ENCODE measurements around the gene NFX1.

NFX1 gene

DNA sequence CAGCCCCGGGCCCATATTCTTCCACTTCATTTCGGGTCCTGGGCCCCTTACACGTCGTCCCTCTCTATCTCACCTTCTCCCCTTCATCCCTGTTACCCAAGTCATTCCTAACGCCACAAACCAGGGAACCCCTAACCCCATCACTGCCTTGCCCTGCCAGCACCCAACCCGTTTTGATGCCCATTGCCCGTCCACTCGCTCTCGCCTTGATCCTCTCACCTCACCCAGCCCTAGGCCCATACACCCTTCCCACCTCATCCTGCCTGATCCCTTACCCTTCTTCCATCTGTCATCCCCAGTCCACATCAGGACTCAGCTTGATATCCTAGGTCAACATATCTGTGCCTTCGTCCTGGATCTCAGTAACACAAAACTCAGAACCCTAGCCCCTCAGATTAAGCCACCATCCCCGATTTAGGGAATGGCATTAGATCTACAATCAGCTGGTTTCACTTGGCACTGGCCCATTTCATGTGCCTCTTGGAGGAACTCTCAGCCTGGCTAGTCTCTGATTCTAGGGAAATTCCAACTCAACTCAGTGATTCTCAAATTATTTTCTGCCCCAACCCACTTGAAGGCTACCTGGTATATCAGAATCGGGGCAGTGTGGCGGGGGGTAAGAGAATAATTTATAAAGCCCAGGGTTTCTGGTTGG, 25.0 kb upstream of the NFX1 start:
- DNase-seq (ENCODE audit: low read depth in 3 of 3): no peak

DNA sequence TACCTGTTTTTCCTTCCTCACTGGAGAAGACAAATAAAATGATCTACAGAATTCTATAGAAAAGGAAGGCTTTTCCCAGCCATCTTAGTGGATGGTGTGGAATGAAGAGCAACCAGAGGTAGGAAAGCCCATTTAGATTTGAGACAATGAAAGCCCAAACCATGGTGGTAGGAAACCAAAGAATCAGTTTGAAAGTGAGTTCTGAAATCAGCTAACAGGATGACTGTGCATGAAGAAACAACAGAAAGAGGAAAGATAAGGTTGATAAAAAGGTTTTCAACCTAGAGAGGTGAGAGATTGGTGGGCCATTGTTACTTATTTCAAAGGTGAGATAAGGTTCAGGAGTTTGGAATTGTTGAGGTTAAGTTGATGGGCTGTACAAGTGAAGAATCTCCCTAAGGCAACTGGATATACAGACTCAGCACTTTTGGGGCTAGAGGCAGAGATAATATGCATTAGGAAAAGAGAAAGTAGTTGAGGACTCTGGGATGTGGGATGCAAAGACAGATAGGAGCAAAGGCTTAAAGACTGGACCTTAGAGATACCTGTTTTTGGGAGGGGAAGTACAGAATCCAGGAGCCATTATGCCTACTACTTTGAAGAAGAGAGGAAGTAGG, 23.1 kb upstream of the NFX1 start:
- no peak for DNase-seq (ENCODE audit: low read depth in 3 of 3)

DNA sequence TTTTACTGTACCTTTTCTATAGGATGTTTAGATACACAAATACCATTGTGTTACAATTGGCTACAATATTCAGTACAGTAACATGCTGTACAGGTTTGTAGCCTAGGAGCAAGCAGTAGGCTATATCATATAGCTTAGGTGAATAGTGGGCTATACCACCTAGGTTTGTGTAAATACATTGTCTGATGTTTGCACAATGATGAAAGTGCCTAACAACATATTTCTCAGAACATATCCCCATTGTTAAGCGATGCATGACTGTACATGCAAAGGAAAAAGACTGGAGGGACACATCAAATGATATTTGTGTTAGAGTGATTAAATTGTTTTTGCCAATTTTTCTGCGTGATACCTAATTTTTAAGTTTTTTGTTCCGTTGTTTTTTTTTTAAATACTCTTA, 20.2 kb upstream of the NFX1 start:
- no peak for DNase-seq (ENCODE audit: low read depth in 3 of 3)

DNA sequence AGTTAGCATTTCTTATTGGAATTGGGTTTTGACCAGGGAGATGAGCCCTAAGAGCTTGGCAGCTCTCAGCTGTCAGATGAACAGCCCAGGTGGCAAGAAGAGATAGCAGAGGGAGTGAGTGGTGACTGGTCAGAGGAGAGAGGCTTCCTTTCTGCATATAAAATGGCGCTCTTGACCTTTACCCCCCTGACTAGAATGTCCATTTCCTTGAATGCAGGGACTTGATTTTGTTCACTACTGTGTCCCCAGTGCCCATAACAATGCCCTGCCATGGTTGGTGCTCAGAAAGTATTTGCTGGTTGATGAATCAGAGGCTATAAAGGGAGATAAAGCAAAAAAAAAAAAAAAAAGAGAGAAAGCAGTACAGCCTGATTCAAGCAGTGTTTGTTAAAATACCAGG, 18.3 kb upstream of the NFX1 start:
- no peak for DNase-seq (ENCODE audit: low read depth in 3 of 3)

DNA sequence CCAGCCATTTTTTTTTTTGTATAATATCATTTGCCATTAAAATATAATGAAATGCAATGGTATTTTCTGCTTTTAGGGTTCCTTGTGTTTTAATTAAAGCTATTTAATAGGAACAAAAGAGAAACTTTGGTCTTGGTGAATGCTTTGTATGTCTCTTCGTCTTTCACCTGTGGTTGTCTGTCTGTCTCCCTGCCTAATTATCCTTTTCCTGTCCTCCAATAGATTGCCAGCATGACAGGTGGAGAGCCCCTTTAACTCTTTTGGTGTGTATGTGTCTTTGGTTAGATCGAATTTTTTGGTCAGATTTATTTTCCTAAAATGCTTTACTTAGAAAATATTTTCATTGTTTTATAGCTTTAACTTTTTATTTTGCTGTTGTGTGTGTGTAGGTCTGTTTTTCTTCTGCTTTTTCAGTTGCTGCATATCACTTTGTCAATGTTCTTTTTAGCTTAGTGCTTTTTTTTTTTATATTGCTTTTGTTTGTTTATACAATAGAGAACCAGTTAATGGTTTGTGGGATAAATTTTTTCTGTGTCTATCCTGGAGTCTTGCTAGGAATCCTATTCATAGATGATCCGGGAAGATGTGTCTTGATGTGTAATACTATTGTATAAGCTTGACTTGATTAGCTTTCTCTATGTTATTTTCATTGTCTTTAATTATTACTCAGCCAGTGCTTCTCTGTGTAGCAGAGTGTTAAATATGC, 16.9 kb upstream of the NFX1 start:
- no peak for DNase-seq (ENCODE audit: low read depth in 3 of 3)

DNA sequence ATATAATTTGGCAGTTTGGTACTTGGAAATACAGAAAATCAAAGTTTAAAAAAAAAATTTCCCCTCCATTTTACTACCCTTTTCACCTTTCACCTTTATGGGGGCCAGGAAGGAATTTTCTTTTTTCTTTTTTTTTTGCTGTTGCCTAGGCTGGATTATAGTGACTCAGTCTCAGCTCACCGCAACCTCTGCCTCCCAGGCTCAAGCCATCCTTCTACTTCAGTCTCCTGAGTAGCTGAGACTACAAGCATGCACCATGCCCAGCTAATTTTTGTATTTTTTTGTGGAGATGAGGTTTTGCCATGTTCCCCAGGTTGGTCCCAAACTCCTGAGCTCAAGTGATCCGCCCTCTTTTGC, 16.4 kb upstream of the NFX1 start:
- no peak for DNase-seq (ENCODE audit: low read depth in 3 of 3)

DNA sequence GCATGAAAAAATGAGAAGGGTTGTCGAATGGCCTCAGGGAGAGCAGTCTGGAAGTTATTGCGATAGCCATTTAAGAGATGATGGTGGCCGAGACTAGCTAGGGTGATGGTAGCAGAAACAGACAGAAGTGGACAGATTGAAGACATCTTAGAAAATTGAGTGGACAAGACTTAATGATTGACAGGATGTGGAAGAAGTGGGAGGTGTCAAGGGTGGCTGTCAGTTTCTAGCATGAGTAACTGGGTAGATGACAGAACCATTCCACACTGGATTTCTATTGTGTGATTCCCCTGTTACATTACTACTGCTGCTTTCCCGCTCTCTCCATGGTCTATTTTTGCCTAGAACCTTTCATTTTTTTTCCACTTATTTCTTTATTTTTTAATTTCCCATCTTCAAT, 12.8 kb upstream of the NFX1 start:
- no peak for DNase-seq (ENCODE audit: low read depth in 3 of 3)

DNA sequence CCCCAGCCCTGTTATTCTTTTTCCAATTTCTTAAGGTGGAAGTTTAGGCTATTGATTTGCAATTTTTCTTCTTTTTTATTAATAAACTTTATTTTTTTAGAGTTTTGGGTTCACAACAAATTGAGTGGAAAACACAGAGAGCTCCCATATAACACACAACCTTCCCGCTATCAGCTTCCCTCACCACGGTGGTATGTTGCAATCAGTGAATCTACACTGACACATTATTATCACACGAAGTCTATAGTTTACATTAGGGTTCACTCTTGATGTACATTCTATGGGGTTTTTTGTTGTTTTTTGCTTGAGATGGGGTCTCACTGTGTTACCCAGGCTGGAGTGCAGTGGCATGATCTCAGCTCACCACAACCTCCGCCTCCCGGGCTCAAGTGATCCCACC, 4.8 kb upstream of the NFX1 start:
- no peak for DNase-seq (ENCODE audit: low read depth in 3 of 3)

DNA sequence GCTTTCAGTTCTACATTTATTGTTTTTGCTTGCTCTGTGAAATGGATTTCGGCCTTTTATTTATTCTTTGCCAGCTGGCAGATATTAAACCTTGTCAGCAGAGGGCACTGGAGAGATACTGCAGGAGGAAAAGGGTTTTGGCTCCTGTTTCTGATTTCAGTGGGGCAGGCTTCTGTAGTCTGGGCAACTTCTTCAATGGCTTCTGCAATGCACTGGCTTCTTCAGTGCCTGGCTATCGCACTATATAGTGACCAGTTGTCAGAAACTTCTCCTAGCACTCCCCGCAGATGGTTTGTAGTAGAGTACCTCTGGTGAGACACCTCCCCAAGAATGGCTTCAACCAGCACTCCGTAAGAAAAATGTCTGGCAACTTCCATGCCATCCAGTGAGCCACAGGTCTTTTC, 3.2 kb upstream of the NFX1 start:
- DNase-seq (ENCODE audit: low read depth in 3 of 3): peak in 1 of 3 experiments; percentile 27

DNA sequence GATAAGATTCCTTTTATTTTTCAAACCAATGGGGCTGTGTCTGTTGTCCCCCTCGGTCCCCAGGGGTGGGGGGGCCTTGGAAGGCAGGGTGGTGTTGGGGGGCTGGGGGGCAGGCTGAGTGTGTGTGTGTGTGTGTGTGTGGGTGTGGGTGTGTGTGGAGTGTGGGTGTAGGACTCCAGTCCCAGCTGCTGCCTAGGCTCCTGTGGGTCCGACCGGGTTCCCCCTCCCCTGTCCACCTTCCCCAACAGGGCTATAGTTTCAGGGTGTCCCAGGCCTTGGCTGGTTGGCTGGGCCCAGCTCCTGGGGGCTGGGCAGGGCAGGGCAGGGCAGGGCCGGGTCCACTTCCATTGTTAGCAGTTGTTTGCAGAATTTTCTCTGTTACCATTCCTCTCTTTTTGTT, 2.1 kb upstream of the NFX1 start:
- no peak for DNase-seq (ENCODE audit: low read depth in 3 of 3)

DNA sequence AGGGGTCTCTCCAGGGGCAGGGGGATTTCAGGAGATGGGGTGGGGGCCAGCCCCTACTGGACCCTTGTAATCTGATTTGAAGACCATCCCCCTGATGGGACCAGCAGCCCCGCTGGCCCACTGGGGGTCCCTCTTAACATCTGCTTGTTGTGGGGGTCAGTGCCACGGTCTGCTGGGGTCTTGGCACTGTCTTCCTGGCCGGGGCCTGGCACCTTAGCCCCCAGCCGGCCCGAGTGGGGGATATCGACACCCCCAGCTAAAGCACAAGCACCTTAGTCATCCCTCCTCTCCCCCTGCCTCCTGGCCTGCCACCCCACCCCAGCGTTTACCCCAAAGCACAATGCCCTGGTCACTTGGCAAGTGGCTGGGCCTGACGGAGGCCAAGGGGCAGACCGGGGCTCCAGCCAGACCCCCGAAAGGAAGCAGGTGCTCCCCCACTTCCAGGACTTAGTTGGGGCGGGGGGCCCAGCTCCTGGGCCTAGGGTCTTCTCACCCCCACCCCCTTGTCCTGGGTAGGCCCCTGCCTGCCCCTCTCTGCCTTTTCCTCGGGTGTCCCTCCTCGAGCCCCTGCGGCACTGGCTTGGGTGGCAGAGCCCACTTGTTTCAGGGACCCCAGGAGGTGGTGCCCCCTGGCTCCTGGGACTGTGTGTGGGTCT, 1.4 kb upstream of the NFX1 start:
- DNase-seq (ENCODE audit: low read depth in 3 of 3): no peak

DNA sequence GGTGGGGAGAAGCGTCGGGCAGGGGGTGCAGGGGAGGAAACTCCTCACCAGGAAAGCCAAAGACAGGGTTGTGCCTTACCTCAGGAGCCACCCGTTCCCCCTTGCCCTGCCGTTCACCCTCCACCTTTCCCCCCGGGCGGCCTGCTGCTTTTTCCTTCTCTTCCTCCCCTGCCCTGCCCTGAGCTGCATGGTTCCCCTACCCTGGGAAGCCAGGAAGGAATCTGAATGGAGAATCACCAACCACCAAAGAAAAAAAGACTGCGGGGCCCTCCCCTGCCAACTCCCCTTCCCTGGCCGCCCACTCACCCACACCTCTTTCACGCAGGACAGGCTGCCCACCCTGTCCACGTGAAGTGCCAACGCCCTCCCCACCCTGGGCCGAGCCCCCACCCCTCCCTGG, 820 bp upstream of the NFX1 start:
- no peak for DNase-seq (ENCODE audit: low read depth in 3 of 3)

DNA sequence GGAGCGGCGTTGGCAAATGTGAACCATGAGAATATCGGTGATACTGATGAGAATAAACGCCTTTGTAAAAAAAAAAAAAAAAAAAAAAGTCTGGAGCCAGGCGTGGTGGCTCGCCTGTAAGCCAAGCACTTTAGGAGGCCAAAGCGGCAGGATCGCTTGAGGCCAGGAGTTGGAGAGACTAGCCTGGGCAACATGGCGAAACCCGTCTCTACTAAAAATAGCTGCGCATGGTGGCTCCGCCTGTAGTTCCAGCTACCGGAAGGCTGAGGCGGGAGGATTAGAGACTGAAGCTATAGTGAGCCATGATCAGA, 425 bp upstream of the NFX1 start:
- DNase-seq (ENCODE audit: low read depth in 3 of 3): no peak

DNA sequence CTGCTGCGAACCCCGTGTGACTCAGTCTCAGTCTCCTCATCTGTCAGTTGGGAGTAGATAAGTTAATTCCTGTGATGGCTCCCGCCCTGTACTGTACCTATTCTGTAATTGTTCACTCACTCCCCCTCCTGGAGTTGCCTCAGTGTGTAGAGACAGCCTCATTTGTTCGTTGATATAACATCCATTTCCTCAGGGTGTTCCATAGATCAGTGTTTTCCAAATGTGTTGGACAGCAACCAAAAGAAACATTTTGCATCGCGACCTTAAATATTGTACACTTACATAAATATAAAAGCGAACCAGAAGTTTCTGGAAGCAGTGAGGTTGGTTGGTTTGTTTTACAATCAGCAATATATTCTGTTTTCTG, 698 bp downstream of the NFX1 start:
- no peak for DNase-seq (ENCODE audit: low read depth in 3 of 3)

DNA sequence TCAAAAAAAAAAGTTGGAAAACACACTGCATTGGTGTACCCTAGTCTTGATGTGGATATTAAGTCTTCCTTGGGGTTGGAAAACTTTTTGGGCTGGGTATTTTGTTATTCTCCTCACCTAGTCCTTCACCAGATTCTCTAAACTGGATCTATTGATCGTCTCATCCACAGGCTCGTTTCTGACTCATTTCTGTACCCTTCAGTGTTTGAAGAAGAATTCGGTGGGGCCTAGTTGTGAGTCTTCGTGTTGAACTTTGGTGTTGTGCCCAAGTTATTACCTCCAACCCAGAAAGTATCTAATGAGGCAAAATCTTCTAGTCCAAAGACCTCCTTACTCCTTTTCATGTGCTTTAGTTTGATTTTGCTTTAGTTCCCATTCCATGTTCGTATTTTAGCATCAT, 1.6 kb downstream of the NFX1 start:
- no peak for DNase-seq (ENCODE audit: low read depth in 3 of 3)

DNA sequence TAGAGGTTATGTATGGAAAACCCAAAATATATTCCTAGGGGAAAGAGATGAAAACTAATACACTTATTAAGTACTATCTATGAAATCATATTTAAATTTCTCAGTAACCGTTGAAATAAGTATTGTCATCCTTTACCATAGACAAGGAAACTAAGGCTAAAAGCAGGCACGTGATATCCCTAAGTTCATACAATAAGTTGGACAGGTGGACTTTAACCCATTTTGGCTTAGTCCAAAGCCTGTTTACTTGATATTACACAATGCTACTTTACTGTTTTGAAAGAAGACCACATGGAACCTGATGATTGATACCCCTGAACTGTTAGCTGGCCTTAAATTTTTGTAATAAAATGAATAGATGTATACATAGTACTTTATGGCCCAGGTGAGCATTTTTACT, 3.5 kb downstream of the NFX1 start:
- DNase-seq (ENCODE audit: low read depth in 3 of 3): no peak

DNA sequence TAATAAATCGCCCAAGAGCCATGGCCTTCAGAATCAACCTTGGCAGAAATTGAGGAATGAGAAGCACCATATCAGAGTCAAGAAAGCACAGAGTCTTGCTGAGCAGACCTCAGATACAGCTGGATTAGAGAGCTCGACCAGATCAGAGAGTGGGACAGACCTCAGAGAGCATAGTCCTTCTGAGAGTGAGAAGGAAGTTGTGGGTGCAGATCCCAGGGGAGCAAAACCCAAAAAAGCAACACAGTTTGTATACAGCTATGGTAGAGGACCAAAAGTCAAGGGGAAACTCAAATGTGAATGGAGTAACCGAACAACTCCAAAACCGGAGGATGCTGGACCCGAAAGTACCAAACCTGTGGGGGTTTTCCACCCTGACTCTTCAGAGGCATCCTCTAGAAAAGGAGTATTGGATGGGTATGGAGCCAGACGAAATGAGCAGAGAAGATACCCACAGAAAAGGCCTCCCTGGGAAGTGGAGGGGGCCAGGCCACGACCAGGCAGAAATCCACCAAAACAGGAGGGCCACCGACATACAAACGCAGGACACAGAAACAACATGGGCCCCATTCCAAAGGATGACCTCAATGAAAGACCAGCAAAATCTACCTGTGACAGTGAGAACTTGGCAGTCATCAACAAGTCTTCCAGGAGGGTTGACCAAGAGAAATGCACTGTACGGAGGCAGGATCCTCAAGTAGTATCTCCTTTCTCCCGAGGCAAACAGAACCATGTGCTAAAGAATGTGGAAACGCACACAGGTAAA, 4.5 kb downstream of the NFX1 start:
- no peak for DNase-seq (ENCODE audit: low read depth in 3 of 3)

DNA sequence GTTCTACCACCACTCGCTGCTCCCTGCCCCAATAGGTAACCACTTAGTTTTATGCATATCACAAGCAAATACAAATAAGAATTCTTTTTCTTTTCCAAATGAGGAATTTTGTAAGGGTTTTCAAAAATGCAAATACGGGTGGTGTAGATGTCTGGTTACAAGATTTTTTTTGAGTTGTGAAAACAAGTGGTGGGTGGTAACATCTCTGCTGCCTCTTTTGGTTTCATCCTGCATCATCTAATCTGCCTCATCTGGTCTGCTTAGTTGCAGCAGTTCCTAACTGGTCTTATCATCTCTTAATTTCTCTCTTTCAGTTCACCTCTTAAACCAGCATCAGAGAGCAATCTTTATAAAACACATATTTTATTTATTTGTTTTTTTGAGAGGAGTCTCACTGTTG, 5.3 kb downstream of the NFX1 start:
- DNase-seq (ENCODE audit: low read depth in 3 of 3): no peak

DNA sequence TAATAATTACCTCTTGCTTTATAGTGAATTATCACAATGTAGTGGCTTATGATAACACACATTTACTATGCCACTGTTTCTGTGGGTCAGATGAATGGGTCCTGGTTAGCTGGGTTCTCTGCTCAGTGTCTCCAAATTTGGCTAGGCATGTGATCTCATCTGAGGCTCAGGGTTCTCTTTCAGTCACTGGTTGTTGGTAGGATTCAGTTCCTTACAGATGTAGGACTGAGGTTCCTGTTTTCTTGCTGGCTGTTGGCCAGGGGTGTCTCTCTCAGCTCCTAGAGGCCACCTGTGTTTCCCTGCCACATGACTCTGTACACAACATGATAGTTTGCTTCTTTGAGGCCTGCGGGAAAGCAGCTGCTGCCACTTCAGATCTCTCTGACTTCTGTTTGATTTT, 7.1 kb downstream of the NFX1 start:
- DNase-seq (ENCODE audit: low read depth in 3 of 3): no peak

DNA sequence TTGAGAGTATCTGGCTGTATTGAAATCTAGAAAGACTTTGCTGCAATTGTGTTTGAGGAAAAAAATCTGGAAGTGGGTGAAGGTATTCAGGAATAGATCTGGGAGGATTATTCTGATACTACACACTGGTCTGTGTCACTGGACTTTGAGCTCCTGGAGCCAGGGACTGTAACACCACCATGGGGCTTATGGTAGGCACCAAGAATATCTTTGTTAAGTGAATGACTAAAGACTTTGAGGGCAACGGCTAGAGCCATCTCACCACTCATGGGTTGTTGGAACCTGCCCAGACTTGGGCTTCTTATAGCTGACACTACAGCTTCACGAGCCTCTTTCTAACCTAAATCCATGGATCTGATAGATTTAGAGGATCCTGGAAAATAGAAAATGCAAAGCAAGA, 10.2 kb downstream of the NFX1 start:
- no peak for DNase-seq (ENCODE audit: low read depth in 3 of 3)

DNA sequence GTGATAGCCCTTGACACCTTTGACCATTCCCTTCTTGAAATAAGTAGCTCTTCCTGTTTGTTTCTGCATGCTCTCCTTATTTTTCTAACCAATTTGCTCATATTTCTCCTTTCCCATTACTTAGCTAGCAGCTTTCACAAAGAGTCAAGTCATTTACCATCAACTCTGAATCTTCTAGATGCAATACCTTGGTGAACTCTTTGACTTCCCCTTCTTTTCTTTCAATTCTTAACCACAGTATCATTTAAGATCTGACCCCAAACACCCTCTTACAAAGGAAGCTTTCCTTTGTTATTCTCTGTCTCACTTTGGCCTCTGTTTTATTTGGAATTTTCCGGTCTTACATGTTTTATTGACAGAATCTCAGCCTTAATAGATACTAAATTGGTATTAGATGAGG, 14.0 kb downstream of the NFX1 start:
- DNase-seq (ENCODE audit: low read depth in 3 of 3): no peak

DNA sequence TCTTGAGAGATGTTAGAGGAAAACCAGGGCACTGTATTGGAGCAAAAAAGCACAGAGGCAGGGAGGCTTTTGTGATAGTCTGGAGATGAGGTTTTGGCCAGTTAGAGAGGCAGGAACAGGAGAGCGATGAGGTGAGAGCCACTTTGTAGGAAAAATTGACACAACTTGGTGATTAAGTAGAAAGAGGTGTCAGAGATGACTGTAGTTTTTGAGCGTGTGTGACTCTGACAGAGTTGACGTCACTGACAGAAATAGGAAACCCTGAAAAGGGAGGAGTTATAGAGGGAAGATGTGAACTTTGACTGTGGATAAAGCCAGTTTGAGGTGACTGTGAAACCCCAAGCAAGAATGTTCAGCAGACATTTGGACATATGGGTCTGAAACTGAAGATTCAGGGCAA, 15.7 kb downstream of the NFX1 start:
- DNase-seq (ENCODE audit: low read depth in 3 of 3): no peak

DNA sequence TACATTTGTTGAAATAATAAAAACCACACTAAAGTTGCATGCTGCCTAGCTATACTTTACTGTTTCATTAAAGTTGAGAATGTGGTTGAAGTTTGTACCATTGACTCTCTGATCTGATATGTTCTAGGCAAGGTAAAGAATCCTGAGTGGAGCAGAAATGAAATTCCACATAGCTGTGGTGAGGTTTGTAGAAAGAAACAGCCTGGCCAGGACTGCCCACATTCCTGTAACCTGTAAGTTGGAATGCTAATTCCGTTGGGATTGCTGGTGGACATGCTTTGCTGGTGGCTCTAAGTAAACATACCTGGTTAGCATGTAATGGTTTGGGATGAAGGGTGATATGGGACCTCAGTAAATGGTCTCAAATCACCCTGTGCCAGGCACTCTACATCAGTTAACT, 16.8 kb downstream of the NFX1 start:
- DNase-seq (ENCODE audit: low read depth in 3 of 3): no peak
